Adipose tissue (tissue), 3 donors: ENCODE measurements around the gene CCDC192. TPM values are rescaled to one million over a fixed set of nuclear protein-coding genes. Genes with fewer than 3 reads are reported as not detected.

Experiments used
- H3K27ac ChIP-seq: one replicate; pipeline ENCODE4 v1.5.1; 2013; ENCODE audit warnings: low read depth, low read length
- WGBS, 3 donors: extraction: QIAGEN DNeasy Blood & Tissue Kit; methylation state at CpG; one replicate each; pipeline ENCODE4 v1.1.7; 2013; 5-methylcytosine and 5-hydroxymethylcytosine counted together
- polyA plus RNA-seq, 3 donors: library from polyadenylated mRNA; stranded (reverse); fragments of 200-250 nt; gene quantifications; one replicate each; pipeline ENCODE4 v1.2.3, GENCODE V29; 2013
- donor health status: healthy with polysubstance abuse.
- donor health status: Bipolar disorder and iron deficiency.
- donor health status: healthy.

Gene CCDC192
- polyA plus RNA-seq, 3 donors = 0.07 to 0.79 TPM; not detected in 1

- WGBS, 3 donors = 73 to 96% (median 91%) methylated on average over 2 of the region's 2 CpGs
Measured at GRCh38 chr5:127799293-127799905, 96.2 kb downstream of the CCDC192 start.

GRCh38 chr5:127801751-127802476 is 98.7 kb downstream of the CCDC192 start:
- 47 to 71% (median 63%) methylated on average over 2 of the region's 2 CpGs for WGBS, 3 donors
- H3K27ac ChIP-seq = no peak overlapping the region

More at GRCh38 chr5:127799293-127799905, 96.2 kb downstream of the CCDC192 start:
- no peak overlapping the region for H3K27ac ChIP-seq

- H3K27ac ChIP-seq = no peak overlapping the region
- 10 to 35% (median 11%) methylated on average over 3 of the region's 3 CpGs for WGBS, 3 donors
Measured at GRCh38 chr5:127802477-127802865, 99.3 kb downstream of the CCDC192 start.

DNA sequence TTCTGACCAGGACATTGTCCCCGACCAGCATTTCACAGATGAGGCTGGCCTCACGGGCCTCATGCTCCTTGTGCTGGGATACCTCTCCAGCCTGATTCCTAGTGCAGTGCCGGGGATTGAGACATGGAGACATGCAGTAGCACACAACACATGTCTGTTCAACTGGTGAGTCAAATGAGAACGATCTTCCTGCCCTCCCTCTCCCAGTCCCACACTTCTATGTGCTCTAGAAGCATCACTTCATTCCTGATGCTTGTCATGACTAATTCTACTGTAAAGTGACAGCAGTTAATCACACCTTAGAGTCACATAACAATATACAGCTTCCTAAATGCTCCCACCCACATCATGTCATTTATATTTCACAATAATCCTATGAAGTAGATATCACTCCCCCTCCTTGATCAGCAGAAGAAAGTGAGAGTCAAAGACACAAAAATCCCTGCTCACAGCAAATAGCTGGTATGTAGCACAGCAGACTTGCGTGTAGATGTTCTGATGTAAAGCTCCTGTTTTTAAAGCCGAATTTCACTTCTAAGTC is 101.8 kb downstream of the CCDC192 start:
- 69 to 75% (median 75%) methylated on average over 6 of the region's 6 CpGs for WGBS, 3 donors

GRCh38 chr5:127805448-127805847 is 102.3 kb downstream of the CCDC192 start:
- H3K27ac ChIP-seq = no peak overlapping the region
- 49 to 81% (median 77%) methylated on average over 1 of the region's 1 CpG for WGBS, 3 donors

More for the DNA sequence above, 101.8 kb downstream of the CCDC192 start:
- H3K27ac ChIP-seq = no peak overlapping the region

DNA sequence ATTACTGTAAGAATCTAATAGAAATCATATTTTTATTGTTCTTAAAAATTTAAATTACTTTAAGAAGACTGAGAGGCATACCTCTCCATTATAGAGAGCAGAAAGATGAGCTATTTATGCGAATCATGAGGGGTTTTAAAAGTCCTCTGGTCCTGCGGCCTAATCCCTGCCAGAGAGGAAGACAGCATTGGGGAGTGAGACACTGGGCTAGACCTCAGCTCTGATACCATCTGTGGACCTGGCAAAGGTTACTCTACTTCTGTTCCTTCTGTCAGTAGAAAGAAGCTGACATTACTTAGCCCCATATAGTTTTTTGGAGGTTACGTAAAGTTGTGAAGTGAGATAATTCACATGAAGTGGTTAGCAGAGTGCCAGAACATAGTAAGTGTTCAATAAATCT is 103.6 kb downstream of the CCDC192 start:
- 94 to 99% (median 96%) methylated on average over 3 of the region's 3 CpGs for WGBS, 3 donors

DNA sequence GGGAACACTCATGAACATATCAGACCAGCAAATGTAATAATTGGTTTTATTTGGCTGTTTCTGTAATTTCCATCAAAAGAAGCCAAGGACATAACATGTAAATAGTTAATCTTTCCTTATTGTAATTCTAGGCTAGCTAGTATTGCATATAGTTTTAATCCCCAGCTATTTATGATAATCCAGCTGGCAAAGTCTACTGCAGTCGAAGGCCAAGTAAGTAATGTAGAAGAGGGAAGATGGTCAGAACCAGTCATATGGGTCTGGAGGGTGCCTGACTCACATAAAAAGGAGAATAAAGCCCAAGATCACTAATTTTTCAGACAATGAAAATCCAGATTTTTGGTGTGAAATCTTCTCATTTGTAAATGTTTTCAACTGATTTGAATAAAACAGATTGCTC is 106.3 kb downstream of the CCDC192 start:
- no peak overlapping the region for H3K27ac ChIP-seq
- WGBS, 3 donors = 87 to 97% (median 89%) methylated on average over 1 of the region's 1 CpG

More for the DNA sequence above, 103.6 kb downstream of the CCDC192 start:
- H3K27ac ChIP-seq = no peak overlapping the region

- WGBS, 3 donors = 70 to 81% (median 80%) methylated on average over 1 of the region's 1 CpG
Measured at GRCh38 chr5:127810017-127810416, 106.8 kb downstream of the CCDC192 start.

GRCh38 chr5:127810707-127811490 is 107.7 kb downstream of the CCDC192 start:
- no peak overlapping the region for H3K27ac ChIP-seq
- WGBS, 3 donors = 59 to 96% (median 59%) methylated on average over 2 of the region's 2 CpGs

More at GRCh38 chr5:127810017-127810416, 106.8 kb downstream of the CCDC192 start:
- no peak overlapping the region for H3K27ac ChIP-seq

GRCh38 chr5:127812570-127812969 is 109.4 kb downstream of the CCDC192 start:
- WGBS, 3 donors = 69 to 80% (median 79%) methylated on average over 4 of the region's 4 CpGs
- H3K27ac ChIP-seq = no peak overlapping the region

DNA sequence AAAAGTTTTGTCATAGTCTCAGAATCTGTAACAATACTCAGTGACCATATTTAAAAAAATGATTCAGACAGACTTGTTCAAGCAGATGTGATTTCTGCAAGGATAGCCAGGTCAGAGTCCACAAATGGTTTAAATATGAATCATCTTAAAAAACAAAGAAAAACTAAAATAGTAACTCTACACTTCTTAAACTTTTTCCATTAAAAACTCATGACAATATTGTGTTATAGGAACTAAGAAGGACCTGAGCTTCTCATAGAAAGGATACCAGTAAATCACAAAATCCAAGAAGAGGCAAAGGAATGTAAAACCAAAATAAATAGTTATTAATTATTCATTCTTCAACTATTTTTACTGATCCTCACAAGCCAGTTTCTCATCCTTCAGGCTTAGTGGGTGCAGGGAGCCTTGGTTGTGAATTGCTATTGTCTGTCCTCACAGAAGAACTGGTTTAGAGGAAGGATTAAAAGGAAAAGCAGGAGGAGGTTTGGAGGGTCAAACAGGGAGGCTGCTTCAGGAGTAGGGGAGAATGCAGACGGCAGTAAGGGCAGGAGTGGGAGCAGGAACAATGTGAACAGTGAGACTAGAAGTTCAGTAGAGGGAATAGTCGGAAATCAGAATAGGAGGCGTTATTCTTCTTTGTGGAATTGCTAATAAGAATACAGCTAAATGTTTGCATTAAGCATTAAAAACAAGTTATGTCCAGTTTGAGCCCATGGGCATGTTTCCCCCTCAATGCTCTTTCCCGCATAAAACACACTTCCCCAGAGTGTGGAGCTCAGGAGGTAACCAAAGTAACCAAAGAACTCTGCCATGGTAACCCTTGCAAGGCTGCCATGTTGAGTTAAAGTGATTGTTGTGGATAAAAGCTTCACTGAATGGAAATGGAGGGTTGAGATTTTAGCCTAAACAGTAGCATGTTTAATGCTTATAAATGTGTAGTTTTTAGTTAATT is 110.7 kb downstream of the CCDC192 start:
- no peak overlapping the region for H3K27ac ChIP-seq
- WGBS, 3 donors = 65 to 77% (median 69%) methylated on average over 4 of the region's 4 CpGs

- no peak overlapping the region for H3K27ac ChIP-seq
Measured at GRCh38 chr5:127814588-127814973, 111.4 kb downstream of the CCDC192 start.

DNA sequence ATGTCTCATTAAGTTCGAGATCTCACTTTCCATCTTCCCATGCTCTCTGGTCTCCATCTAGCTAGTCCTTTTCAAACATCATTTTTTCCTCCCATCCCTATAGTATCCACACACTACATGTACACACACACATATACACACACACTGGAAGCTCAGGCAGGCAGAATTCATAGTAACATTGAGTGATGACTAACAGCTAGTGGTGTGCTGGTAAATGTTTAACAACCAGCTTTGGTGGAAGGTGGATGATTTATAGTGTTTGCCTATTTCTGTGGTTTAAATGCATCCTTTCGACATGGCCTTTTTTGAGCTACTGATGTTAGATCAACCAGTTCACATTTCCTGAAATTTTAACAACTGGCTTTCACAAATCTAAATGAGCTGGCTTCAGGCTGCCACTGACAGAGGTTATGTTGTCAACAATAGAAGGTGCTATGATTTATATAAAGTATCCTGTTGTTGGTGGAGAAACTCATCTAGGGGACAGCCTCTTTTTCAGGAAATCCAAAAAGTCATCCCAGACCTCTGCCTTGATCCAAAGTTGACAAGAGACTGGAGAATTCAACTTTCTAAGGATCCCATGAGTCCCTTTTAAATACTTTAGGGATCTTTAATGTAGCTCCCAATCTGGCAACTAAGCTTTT is 117.8 kb downstream of the CCDC192 start:
- no peak overlapping the region for H3K27ac ChIP-seq
- 50 to 57% (median 56%) methylated on average over 2 of the region's 2 CpGs for WGBS, 3 donors

More at GRCh38 chr5:127814588-127814973, 111.4 kb downstream of the CCDC192 start:
- WGBS, 3 donors = 65 to 88% (median 75%) methylated on average over 3 of the region's 3 CpGs

DNA sequence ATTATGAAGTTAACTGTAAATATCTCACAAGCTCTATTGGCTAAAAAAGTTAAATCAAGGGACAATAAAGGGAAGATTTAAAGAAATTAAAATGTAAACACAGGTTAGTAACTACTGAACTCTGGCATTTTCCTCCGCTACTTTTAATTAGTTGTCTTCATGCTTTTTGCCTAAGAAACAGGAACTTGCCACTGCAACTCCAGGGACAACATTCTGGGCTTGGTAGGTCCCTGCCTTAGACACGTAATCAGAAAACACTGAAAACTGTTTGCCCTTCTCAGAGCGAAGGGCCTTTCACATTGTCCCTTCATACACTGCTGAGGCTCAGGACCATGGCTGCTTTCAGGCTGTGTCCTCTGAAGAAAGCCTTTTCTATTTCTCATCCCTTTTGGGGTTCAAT is 118.7 kb downstream of the CCDC192 start:
- no peak overlapping the region for H3K27ac ChIP-seq
- 81 to 90% (median 83%) methylated on average over 3 of the region's 3 CpGs for WGBS, 3 donors

- 49 to 76% (median 51%) methylated on average over 2 of the region's 2 CpGs for WGBS, 3 donors
- H3K27ac ChIP-seq = no peak overlapping the region
Measured at GRCh38 chr5:127824126-127824525, 120.9 kb downstream of the CCDC192 start.

DNA sequence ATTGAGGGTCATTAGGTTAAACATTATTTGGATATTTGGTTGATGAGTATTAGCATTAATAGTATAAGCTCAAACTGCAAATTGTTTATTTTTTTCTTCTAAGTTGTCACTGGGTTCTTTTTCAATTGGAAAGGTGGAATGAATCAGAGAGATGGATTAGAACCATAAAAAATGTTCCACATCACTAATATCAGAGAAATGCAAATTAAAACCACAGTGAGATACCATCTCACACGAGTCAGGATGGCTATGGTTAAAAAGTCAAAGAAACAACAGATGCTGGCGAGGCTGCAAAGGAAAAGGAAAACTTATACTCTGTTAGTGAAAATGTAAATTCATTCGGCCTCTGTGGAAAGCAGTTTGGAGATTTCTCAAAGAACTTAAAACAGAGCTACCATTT is 122.8 kb downstream of the CCDC192 start:
- 71 to 83% (median 74%) methylated on average over 3 of the region's 3 CpGs for WGBS, 3 donors
- H3K27ac ChIP-seq = no peak overlapping the region

- H3K27ac ChIP-seq = no peak overlapping the region
- WGBS, 3 donors = 89 to 94% (median 91%) methylated on average over 6 of the region's 6 CpGs
Measured at GRCh38 chr5:127827451-127827850, 124.3 kb downstream of the CCDC192 start.
